ENCODE results near the gene STAC. TPM values are rescaled to one million over a fixed set of nuclear protein-coding genes. Genes with fewer than 3 reads are reported as not detected.
A peak's percentile ranks its signal among the peaks of the same experiment; 100 is the strongest.
"Not testable (repeated sequence)": the region's sequence is repeated elsewhere in the genome, so short reads cannot be mapped to it uniquely, and the experiment has no call there.

STAC gene
- total RNA-seq, 2 experiments from 2014 or later = 0.12 to 0.15 TPM

DNA sequence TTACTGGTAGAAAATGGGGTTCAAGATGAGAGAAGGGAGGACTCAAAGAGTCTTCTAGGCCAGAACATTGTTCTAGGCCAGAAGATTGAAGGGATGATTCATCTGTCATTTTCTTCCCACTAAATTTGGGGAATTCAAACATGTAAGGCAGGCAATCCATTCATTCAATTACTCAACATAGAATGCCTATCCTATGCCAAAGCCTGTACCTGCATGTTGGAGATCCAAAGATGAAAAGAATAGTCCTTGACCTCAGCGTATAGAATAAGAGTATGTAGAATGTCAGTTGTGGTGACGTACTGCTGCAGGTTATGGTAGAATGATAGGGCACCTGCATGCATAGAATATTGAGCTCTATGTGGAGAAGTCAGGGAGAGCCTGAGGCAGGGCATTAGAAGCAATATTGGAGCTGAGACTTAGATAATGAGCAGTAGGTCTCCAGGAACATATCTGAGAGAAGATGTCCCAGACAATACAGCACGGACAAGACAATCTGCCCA is 49.7 kb downstream of the STAC start:
- Mint-ChIP-seq H3K4me1 (no peaks in the 10 kb centered on the region), H3K27me3 (no peaks in the 10 kb centered on the region), H3K9me3 (no peaks in the 10 kb centered on the region), H3K36me3 (ENCODE audit: low read depth) (no peaks in the 10 kb centered on the region), H3K27ac (no peak overlapping the region), H3K4me3 (no peak overlapping the region)
- POLR2A ChIA-PET = no interaction called here
- CTCF ChIA-PET = no interaction called here
- DNase-seq = no peak

- Mint-ChIP-seq H3K27me3 (no peaks in the 10 kb centered on the region), H3K36me3 (ENCODE audit: low read depth) (no peaks in the 10 kb centered on the region), H3K4me1 (no peaks in the 10 kb centered on the region), H3K27ac (no peak overlapping the region), H3K9me3 (no peaks in the 10 kb centered on the region), H3K4me3 (no peak overlapping the region)
- ChIA-PET POLR2A (no interaction called here), CTCF (no interaction called here)
- no peak for DNase-seq
Observed at GRCh38 chr3:36433511-36433910, 53.2 kb downstream of the STAC start.

DNA sequence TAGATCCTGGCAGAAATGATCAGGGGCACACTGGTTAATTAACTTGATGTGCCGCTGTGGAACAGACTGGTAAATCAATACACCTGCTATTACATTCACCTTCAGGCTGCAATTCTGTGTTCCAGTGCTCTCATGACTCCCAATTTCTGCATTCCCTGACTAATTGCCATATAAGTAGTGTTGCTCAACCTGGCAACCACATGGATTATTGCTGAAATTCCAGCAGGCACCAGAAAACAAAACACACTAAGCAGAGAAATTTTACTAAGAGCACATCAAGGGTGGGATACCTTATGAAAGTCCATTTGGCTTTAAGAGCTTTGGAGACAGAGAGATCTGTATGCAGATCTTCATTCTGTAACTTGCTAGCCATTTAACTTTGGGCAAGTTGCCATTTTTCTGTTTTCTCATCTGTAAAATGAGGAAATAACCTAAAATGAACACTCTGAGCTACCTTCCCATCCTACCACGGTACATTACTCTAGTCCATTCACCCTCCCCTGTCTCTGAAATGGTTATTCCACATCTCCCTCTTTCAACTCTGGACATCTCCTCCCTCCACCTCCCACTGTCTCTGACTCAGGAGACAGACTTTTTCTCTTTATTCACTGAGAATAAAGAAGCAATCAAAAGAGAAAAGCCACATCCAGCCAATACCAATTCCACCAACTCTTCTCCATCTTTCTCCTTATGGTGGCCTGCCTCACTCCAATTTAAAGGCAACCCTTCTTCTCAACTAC is 54.6 kb downstream of the STAC start:
- no peak for DNase-seq
- Mint-ChIP-seq H3K4me3 (no peak overlapping the region), H3K27ac (no peak overlapping the region), H3K27me3 (no peaks in the 10 kb centered on the region), H3K36me3 (ENCODE audit: low read depth) (no peaks in the 10 kb centered on the region), H3K4me1 (no peaks in the 10 kb centered on the region), H3K9me3 (no peaks in the 10 kb centered on the region)
- CTCF ChIA-PET = no interaction called here
- POLR2A ChIA-PET = no interaction called here

DNA sequence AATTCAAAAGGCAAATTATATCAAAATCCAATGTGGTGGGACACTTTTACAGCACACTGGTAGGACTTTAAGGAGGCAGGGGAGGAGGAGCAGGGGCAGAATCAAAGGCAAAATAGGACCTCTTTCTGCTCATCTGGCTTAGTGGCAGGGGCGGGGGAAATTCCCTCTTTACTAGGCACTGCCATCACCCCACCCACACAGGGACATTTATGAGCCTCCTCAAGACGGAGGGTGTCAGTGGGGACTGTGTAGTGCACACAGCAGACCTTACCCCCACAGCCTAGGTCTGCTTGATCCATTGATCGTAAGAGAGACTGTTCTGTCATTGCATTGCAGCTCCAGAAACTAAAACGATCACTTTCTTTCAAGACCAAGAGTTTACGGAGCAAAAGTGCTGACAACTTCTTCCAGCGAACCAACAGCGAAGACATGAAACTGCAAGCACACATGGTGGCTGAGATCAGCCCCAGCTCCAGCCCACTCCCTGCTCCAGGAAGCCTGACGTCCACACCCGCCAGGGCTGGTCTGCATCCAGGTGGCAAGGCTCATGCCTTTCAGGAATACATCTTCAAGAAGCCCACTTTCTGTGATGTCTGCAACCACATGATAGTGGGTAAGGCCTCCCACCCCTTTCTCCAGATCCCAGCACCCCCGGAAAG is 62.9 kb downstream of the STAC start:
- Mint-ChIP-seq H3K27ac (no peak overlapping the region), H3K36me3 (ENCODE audit: low read depth) (no peaks in the 10 kb centered on the region), H3K4me3 (no peak overlapping the region), H3K4me1 (no peaks in the 10 kb centered on the region), H3K27me3 (no peaks in the 10 kb centered on the region), H3K9me3 (no peaks in the 10 kb centered on the region)
- DNase-seq = no peak
- ChIA-PET POLR2A (no interaction called here), CTCF (no interaction called here)

DNA sequence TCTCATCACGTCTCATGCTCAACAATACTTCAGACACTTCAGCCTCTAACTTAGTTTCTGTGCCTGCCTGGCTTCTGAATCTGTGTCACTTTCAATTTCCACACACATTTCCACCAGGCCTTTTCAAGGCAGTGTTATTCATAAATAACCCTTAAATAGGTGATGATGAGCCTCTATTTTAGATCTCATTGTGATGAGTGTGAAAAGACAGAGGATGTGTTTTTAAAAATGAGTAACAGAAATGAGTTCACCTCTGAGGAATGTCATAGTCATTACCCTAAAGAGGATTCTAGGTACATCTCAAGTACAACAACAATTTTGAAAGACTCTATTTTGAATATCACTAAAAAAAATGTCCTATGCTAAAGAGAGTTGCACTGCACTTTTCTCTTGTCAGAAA is 64.6 kb downstream of the STAC start:
- Mint-ChIP-seq H3K4me1 (no peaks in the 10 kb centered on the region), H3K27me3 (no peaks in the 10 kb centered on the region), H3K9me3 (no peaks in the 10 kb centered on the region), H3K27ac (no peak overlapping the region), H3K36me3 (ENCODE audit: low read depth) (no peaks in the 10 kb centered on the region), H3K4me3 (no peak overlapping the region)
- no peak for DNase-seq
- POLR2A ChIA-PET = no interaction called here
- CTCF ChIA-PET = no interaction called here

- ChIA-PET POLR2A (no interaction called here), CTCF (no interaction called here)
- Mint-ChIP-seq H3K9me3 (no peaks in the 10 kb centered on the region), H3K36me3 (ENCODE audit: low read depth) (no peaks in the 10 kb centered on the region), H3K4me3 (no peak overlapping the region), H3K27ac (no peak overlapping the region), H3K4me1 (no peaks in the 10 kb centered on the region), H3K27me3 (no peaks in the 10 kb centered on the region)
- no peak for DNase-seq
Observed at GRCh38 chr3:36446276-36446675, 66.0 kb downstream of the STAC start.

- ChIA-PET POLR2A (no interaction called here), CTCF (no interaction called here)
- Mint-ChIP-seq H3K4me3 (no peak overlapping the region), H3K36me3 (ENCODE audit: low read depth) (no peaks in the 10 kb centered on the region), H3K4me1 (no peaks in the 10 kb centered on the region), H3K27me3 (no peaks in the 10 kb centered on the region), H3K27ac (no peak overlapping the region), H3K9me3 (no peaks in the 10 kb centered on the region)
- DNase-seq = no peak
Observed at GRCh38 chr3:36447061-36447460, 66.8 kb downstream of the STAC start.

GRCh38 chr3:36451816-36452215 is 71.5 kb downstream of the STAC start:
- no peaks in the 10 kb centered on the region for H3K36me3 Mint-ChIP-seq (ENCODE audit: low read depth)
- no peak for DNase-seq
- no peaks in the 10 kb centered on the region for H3K27me3 Mint-ChIP-seq
- H3K4me1 Mint-ChIP-seq = no peaks in the 10 kb centered on the region
- H3K9me3 Mint-ChIP-seq = no peaks in the 10 kb centered on the region
- no peak overlapping the region for H3K27ac Mint-ChIP-seq
- H3K4me3 Mint-ChIP-seq = no peak overlapping the region
- ChIA-PET POLR2A (no interaction called here), CTCF (no interaction called here)

DNA sequence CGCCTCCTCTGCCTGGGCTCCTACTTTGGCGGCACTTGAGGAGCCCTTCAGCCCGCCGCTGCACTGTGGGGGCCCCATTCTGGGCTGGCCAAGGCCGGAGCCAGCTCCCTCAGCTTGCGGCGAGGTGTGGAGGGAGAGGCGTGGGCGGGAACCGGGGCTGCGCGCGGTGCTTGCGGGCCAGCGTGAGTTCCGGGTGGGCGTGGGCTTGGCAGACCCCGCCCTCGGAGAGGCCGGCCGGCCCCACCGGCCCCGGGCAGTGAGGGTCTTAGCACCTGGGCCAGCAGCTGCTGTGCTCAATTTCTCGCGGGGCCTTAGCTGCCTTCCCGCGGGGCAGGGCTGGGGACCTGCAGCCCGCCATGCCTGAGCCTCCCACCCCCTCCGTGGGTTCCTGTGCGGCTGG is 72.9 kb downstream of the STAC start:
- peak overlapping the region; percentile 28 for H3K27ac Mint-ChIP-seq
- DNase-seq; H3K9me3 Mint-ChIP-seq; H3K4me1 Mint-ChIP-seq; H3K27me3 Mint-ChIP-seq; H3K36me3 Mint-ChIP-seq (ENCODE audit: low read depth); CTCF ChIA-PET; POLR2A ChIA-PET: not testable (repeated sequence)
- H3K4me3 Mint-ChIP-seq = peak overlapping the region; percentile 67

- Mint-ChIP-seq H3K4me3 (peak overlapping the region; percentile 67), H3K27ac (peak overlapping the region; percentile 71)
- POLR2A ChIA-PET; H3K36me3 Mint-ChIP-seq (ENCODE audit: low read depth); H3K27me3 Mint-ChIP-seq; H3K9me3 Mint-ChIP-seq; H3K4me1 Mint-ChIP-seq: not testable (repeated sequence)
- peak; percentile 8 for DNase-seq
- CTCF ChIA-PET = interaction anchor here (0.8 kb wide), 1 partner anchor 49 kb away, joined by 4 read pairs; no protein-coding TSS in a partner anchor
Observed at GRCh38 chr3:36453896-36454295, 73.6 kb downstream of the STAC start.

- CTCF ChIA-PET = no interaction called here
- Mint-ChIP-seq H3K4me3 (no peak overlapping the region), H3K9me3 (no peaks in the 10 kb centered on the region), H3K4me1 (no peaks in the 10 kb centered on the region), H3K27me3 (peaks cover 2% of the 10 kb centered on the region), H3K27ac (no peak overlapping the region), H3K36me3 (ENCODE audit: low read depth) (no peaks in the 10 kb centered on the region)
- no peak for DNase-seq
- POLR2A ChIA-PET = no interaction called here
Observed at GRCh38 chr3:36455406-36455805, 75.1 kb downstream of the STAC start.

- Mint-ChIP-seq H3K9me3 (no peaks in the 10 kb centered on the region), H3K36me3 (ENCODE audit: low read depth) (no peaks in the 10 kb centered on the region), H3K27me3 (peaks cover 2% of the 10 kb centered on the region), H3K4me3 (no peak overlapping the region), H3K27ac (no peak overlapping the region), H3K4me1 (no peaks in the 10 kb centered on the region)
- CTCF ChIA-PET = no interaction called here
- POLR2A ChIA-PET = no interaction called here
- DNase-seq = no peak
Observed at GRCh38 chr3:36456784-36457183, 76.5 kb downstream of the STAC start.

DNA sequence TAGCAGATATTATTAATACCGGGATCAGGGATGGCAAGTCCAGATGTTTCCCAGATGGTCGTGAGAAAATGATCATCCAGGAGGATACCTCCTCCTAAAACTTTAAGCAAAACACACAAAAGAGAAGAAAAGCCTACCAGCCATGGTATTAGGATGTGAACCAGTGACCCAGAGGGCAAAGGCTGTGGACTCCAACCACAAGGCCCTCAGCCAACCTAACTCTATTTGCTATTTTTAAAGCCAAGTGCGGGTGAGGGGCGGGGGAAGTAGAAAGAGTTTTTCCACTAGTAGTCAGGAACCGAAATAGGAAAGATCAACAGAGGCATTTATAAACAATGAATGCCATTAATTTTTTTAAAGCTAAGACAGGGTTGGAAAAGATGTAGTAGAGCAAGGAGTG is 77.4 kb downstream of the STAC start:
- no peaks in the 10 kb centered on the region for H3K4me1 Mint-ChIP-seq
- CTCF ChIA-PET = no interaction called here
- no peak overlapping the region for H3K4me3 Mint-ChIP-seq
- H3K27ac Mint-ChIP-seq = no peak overlapping the region
- DNase-seq = no peak
- POLR2A ChIA-PET = no interaction called here
- H3K9me3 Mint-ChIP-seq = no peaks in the 10 kb centered on the region
- peaks cover 3% of the 10 kb centered on the region for H3K27me3 Mint-ChIP-seq
- H3K36me3 Mint-ChIP-seq (ENCODE audit: low read depth) = no peaks in the 10 kb centered on the region

DNA sequence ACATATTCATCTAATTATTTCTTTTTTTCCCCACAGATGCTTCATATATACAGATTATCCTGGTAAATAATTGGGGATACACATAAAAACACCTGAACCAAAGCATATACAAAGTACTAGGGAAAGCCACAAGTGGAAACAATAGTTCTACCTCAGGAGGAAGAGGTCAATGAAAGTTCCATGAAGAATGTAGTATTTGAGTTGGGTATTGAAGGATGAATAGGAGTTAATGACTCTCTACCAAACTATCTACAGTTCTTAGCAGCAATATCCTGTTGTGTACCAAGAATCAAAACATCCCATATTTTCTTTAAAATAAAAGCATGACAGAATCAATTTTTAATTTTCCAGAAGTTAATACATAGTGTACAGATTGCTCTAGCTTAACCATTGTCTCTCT is 78.9 kb downstream of the STAC start:
- H3K36me3 Mint-ChIP-seq (ENCODE audit: low read depth) = no peaks in the 10 kb centered on the region
- CTCF ChIA-PET = no interaction called here
- no peaks in the 10 kb centered on the region for H3K9me3 Mint-ChIP-seq
- H3K4me3 Mint-ChIP-seq = no peak overlapping the region
- H3K27me3 Mint-ChIP-seq = peaks cover 3% of the 10 kb centered on the region
- DNase-seq = no peak
- no peak overlapping the region for H3K27ac Mint-ChIP-seq
- POLR2A ChIA-PET = no interaction called here
- H3K4me1 Mint-ChIP-seq = no peaks in the 10 kb centered on the region
